Placental epithelial cell (primary cell): ENCODE results near the gene THAP11. TPM values are rescaled to one million over a fixed set of nuclear protein-coding genes. Genes with fewer than 3 reads are reported as not detected.

Experiments used
- small RNA-seq: library from RNA; depleted of rRNA; stranded (forward); fragments of <200 nt; gene quantifications from one replicate; pipeline ENCODE3, GENCODE V24; 2012
- total RNA-seq: library from RNA; depleted of rRNA; stranded (reverse); fragments of >200 nt; gene quantifications from 2 replicates; pipeline ENCODE4 v1.2.3, GENCODE V29; 2012

THAP11 gene
- 23.9 and 33.0 TPM in 2 replicates for total RNA-seq

DNA sequence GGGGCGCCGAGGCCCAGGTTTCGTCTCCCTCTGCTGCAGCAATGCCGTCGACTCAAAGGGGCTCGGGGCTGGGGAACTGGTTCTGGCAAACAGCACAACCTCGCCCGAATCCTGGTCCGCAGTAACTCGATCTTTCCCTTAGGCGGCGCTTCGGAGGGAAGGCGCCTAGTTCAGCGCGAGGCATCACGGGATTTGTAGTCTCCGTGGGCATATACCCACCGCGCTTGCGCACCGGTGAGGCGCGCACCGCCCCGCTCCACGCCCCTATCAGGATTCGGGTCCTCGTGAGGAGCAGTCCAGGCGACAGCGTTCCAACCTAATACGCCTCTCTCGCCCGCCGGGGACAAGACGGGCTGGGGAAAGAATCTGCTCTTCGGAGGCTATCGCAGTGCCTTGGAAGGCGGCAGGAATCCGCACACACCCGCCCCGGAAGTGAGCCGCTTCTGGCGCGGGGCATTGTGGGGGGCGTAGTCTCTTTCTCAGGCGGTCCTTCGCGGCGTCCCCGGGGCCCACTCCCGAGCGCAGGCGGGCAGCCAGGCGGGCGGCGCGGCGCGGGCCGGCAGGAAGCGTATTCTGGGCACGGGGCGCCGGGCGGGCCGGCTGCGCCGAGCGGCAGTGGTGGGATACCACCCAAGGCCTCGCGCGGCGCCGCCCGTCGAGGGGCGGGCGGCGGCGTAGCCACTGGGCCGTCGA, at the start of gene THAP11:
Gene THAP11 (plus strand): TSS at position 505 of the 693 bp plus-strand sequence. CDS start 235 bp downstream, outside the sequence.

DNA sequence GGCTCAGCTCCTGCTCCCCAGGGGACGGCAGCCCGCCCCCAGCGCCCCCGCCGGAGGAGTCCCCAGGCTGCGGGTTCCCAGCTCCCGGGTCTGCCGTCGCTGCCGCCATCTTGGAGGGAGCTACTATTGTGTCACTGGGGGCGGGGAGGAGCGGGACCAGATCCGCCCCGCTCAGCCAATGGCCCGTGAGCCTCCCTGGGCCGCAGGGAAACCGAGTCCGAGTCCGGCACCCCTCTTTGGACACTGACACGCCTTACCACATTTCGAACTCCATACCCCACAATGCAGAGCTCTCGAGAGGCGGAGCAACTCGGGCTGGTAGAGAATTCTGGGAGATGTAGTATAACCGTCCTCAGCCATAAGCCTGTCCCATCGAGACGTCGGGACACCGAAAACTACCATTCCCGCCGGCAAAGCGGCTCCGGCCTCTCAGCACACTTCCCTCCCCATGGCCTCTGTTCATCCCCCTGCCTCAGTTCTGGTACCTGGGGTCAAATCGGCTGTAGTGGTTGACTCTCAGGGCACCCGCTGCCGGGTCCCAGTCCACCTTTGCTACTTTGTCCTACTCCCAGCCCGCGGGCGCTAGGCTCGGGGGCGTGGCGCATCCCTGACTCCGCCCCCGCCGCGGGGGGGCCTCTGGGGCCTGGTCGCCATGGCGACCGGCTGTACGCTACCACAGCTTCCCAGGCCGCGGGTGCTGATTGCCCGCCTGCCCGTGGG, 35.5 kb upstream of the THAP11 start, which contains the start of the genes RANBP10 and TSNAXIP1:
Gene RANBP10 (minus strand): TSS at position 133 of the 720 bp plus-strand sequence. CDS start 24 bp downstream, at position 109.
Gene TSNAXIP1 (plus strand): TSS at position 462 of the 720 bp plus-strand sequence. CDS start 261 bp downstream, outside the sequence.

DNA sequence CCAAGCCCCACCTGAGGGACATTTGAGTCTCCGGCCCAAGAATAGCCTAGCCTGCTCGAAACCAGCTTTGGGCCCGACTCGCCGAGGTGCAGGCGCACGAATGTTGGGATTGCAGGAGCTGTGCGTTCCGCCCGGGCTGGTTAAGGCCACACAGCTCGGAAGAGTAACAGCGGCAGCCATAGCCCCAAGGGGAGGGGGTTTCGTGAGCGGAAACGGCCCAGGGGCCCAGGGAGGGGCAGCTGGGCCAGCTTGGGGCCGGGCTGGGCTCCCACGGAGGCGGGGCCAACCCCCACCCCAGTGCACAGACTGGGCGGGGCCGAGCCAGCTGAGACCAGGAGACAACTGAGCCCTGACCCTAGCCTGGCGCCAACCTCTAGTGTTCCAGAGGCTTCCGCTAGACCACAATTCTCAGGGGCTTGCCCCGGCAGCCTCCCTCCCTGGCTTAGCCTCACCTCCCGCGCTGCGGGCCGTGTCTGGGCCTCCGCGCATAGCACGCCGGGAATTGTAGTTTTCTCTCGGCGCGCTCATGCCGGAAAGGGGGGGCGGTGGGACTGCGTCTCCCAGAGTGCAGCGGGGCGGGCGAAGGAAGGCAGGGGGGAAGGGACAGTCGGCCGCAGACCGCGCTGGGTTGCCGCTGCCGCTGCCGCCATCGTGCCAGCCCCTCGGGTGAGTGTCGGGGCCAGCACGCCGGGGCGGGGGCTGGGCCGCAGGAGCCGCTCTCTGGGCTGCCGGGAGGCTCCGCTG, 4.4 kb downstream of the THAP11 start, which contains the start of gene NUTF2:
Gene NUTF2 (plus strand): TSS at position 614 of the 744 bp plus-strand sequence. CDS start 18,198 bp downstream, outside the sequence.

DNA sequence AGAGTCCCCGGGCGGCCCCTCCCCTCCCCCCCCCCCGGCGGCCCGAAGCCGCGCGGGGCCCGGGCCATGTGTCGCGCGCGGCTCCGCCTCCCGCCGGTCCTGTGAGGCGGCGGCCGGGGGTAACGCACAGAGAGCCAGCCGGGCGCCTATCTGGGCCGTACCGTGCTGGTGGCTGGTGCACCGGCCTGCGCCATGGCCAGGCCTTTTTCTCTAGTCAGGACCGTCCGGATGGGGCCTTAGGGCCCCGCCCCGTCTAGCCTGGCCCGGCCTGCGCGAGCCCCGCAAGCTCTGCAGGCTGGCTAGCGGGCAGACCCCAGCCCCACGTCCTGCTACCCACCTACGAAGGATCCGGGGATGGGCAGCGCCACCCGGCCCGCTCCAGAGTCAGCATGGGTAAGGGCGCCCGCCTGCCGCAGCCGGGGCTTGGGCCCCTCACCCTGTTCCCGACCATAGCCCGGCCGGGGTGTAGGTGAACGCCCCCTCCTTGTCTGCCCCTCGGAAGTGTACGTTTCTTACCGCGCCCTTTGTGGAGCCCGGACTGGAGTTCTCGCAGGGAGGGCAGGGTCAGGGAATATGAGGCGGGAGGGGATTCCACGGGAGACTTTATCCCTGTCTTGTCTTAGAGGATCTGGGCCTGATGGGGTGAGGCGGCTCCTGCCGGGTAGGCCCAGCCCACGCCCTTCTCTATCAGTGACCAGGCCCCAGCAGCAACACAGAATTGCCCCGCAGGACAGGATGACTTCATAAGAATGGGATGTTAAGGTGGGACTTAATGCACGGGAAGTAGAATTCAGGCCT, 5.1 kb downstream of the THAP11 start, which contains the start of gene CENPT:
Gene CENPT (minus strand): TSS at position 630 of the 798 bp plus-strand sequence. CDS start 13,834 bp downstream, outside the sequence.

DNA sequence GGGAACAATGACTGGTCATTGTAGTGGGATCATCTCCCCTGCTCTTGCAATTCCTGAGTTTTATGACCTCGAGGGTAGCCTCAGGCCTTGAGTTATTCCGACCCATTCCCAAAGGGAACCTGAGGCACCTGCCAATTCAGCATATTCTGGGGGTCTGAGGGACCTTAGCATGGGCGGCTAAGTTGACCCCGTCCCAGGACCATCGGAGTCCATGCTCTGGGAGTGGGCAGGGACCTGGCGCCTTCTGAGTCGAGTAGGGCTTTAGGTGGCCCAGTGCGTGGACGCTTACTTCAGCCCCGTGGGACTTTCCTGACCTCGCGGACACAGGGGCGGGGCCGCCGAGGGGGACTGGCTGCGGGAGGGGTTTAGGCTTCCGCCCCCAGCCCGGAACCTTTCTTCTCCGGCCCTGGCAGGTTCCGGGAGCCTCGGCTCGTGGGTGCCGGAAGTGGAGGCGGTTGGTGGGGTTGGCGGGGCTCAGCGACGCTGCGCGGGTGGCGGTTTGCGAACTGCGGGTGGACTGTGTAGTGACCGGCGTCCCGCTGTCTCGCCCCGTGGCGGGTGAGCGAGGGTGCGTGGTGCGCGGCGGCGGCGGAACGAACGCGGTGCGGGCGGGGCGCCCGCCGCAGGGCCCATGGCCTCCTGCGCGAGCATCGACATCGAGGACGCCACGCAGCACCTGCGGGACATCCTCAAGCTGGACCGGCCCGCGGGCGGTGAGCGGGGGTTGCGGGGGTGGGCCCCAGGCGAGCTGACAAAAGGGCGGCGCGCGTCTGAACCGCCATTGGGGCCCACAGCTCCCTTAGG, 30.7 kb downstream of the THAP11 start, which contains the start of gene EDC4:
Gene EDC4 (plus strand): TSS at position 422 of the 804 bp plus-strand sequence. CDS start 210 bp downstream, at position 632.

DNA sequence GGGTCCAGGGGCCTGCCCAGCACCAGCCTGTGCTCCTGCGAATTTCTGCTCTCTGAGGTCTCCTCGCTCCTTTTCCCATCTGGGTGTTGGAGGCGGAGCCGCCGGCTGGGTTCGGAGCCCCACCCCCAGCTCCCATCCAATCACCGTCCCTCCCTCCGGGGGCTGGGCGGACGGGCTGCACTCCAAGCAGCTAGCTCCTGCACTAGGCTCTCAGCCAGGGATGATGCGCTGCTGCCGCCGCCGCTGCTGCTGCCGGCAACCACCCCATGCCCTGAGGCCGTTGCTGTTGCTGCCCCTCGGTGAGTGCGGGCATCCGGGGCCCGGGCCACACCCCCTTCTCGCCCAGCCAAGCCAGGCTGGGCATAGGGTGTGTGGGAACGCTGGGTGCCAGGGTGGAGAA, 42.6 kb downstream of the THAP11 start, which contains the start of gene NRN1L:
Gene NRN1L (plus strand): TSS at position 202 of the 400 bp plus-strand sequence. CDS start 19 bp downstream, at position 221.

DNA sequence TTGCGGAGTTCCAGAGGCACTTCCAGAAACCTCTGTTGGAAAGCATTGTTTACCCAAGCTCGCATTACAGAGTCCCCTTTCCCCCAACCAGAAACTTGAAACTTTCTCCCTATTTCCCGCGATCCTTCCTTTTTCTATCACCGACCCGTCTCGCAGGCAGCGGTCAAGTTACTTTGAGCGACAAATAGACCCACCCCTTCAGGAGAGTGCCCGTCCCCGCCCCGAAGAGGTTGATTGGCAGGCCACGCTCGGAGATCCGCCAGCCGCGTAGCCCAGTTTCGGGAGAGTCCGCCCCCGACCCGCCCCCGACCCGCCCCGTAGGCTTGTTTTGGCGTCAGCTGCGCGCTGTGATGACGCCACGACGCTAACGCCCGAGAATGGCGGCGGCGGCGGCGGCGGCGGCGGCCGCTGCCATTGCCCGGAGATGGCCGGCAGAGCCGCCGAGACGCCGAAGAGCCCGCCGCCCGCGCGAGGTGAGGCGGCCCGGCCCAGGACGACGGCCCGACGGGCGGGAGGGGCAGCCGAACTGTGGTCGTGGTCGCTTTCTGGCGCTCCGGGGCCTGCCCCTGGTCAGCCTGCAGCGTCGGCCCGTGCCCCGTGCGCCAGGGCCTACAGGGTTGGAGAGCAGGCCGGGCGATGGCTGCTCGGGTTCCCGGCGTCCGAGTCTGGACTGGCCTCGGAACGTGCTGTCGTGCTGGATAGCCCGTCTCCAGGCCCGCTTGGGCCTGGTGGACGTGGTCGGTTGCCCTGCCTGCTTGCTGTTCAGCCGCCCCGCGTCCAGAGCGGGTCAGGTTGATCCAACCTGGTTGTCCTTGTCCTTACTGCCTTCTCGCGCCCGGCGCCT, 51.0 kb downstream of the THAP11 start, which contains the start of gene PSKH1:
Gene PSKH1 (plus strand): TSS at position 356 of the 844 bp plus-strand sequence. CDS start 15,496 bp downstream, outside the sequence.

Small RNA genes lying within 50 kb of the gene (small RNA-seq; reads per million reads assigned to genes)
- not detected for gene AC040162.2
- gene NRN1L = not detected

Other genes starting within 250 kb of the THAP11 start
- not detected in 2 replicates for gene CARMIL2, start 197.2 kb upstream of the THAP11 start, total RNA-seq
- 18.5 and 25.7 TPM in 2 replicates for gene ACD, start 182.1 kb upstream of the THAP11 start, total RNA-seq
- 0.39 and 0.65 TPM in 2 replicates for gene PARD6A, start 181.4 kb upstream of the THAP11 start, total RNA-seq
- gene ENKD1, start 175.6 kb upstream of the THAP11 start, total RNA-seq = 13.8 and 17.3 TPM in 2 replicates
- gene C16orf86, start 175.5 kb upstream of the THAP11 start, total RNA-seq = 3.9 and 4.7 TPM in 2 replicates
- 17.0 and 18.1 TPM in 2 replicates for gene GFOD2, start 123.0 kb upstream of the THAP11 start, total RNA-seq
- gene RANBP10, start 35.8 kb upstream of the THAP11 start, total RNA-seq = 4.6 and 6.3 TPM in 2 replicates
- gene TSNAXIP1, start 35.4 kb upstream of the THAP11 start, total RNA-seq = 0.11 and 1.2 TPM in 2 replicates
- 282 and 381 TPM in 2 replicates for gene NUTF2, start 4.6 kb downstream of the THAP11 start, total RNA-seq
- gene CENPT, start 5.4 kb downstream of the THAP11 start, total RNA-seq = 66.3 and 117 TPM in 2 replicates
- gene EDC4, start 30.7 kb downstream of the THAP11 start, total RNA-seq = 69.5 and 70.3 TPM in 2 replicates
- 0.54 and 0.79 TPM in 2 replicates for gene NRN1L, start 42.6 kb downstream of the THAP11 start, total RNA-seq
- gene PSKH1, start 50.9 kb downstream of the THAP11 start, total RNA-seq = 18.5 and 21.7 TPM in 2 replicates
- gene CTRL, start 89.5 kb downstream of the THAP11 start, total RNA-seq = 0.65 and 0.79 TPM in 2 replicates
- gene PSMB10, start 94.5 kb downstream of the THAP11 start, total RNA-seq = 22.9 and 23.2 TPM in 2 replicates
- 15.7 and 17.6 TPM in 2 replicates for gene LCAT, start 101.8 kb downstream of the THAP11 start, total RNA-seq
- gene SLC12A4, start 126.3 kb downstream of the THAP11 start, total RNA-seq = 121 and 147 TPM in 2 replicates
- gene DPEP3, start 138.2 kb downstream of the THAP11 start, total RNA-seq = not detected in 2 replicates
- gene DPEP2, start 157.2 kb downstream of the THAP11 start, total RNA-seq = not detected in 2 replicates
- gene DPEP2NB, start 173.6 kb downstream of the THAP11 start, total RNA-seq = not detected in 2 replicates
- 10.2 and 11.7 TPM in 2 replicates for gene DDX28, start 180.9 kb downstream of the THAP11 start, total RNA-seq
- 15.7 and 22.2 TPM in 2 replicates for gene DUS2, start 181.0 kb downstream of the THAP11 start, total RNA-seq
- gene NFATC3, start 243.1 kb downstream of the THAP11 start, total RNA-seq = 31.8 and 37.1 TPM in 2 replicates